Stimulated activated effector memory CD8-positive, alpha-beta T cell treated with anti-CD3 and anti-CD28 coated beads, Interleukin-12 subunit alpha, Interleukin-12 subunit beta, amount 100 ng/mL, for 72 hours (primary cell): ENCODE results near the gene KCNK7.
"Not testable (repeated sequence)": the region's sequence is repeated elsewhere in the genome, so short reads cannot be mapped to it uniquely, and the experiment has no call there.

ENCODE experiments used
- ATAC-seq: fragments of 150-1000 bp; cut with Tn5 transposase; 2 replicates; pipeline ENCODE4 v1.10.0; 2021
- DNase-seq, 2 donors: peaks; one replicate each; pipeline ENCODE4 v3.0.0; 2021 to 2022; ENCODE audit warnings: low spot score in 2 of 2
- H3K27ac Mint-ChIP-seq: one replicate; pipeline ENCODE4 v1.8.0; 2022; ENCODE audit warnings: mild to moderate bottlenecking, mixed read lengths
- H3K36me3 Mint-ChIP-seq: one replicate; pipeline ENCODE4 v1.8.0; 2022; ENCODE audit warnings: mild to moderate bottlenecking, mixed read lengths
- H3K4me1 Mint-ChIP-seq: one replicate; pipeline ENCODE4 v1.8.0; 2022; ENCODE audit warnings: mixed read lengths
- H3K4me3 Mint-ChIP-seq: one replicate; pipeline ENCODE4 v1.8.0; 2022; ENCODE audit warnings: mild to moderate bottlenecking, mixed read lengths
- H3K9me3 Mint-ChIP-seq: one replicate; pipeline ENCODE4 v1.8.0; 2022; ENCODE audit warnings: mixed read lengths

Gene KCNK7

DNA sequence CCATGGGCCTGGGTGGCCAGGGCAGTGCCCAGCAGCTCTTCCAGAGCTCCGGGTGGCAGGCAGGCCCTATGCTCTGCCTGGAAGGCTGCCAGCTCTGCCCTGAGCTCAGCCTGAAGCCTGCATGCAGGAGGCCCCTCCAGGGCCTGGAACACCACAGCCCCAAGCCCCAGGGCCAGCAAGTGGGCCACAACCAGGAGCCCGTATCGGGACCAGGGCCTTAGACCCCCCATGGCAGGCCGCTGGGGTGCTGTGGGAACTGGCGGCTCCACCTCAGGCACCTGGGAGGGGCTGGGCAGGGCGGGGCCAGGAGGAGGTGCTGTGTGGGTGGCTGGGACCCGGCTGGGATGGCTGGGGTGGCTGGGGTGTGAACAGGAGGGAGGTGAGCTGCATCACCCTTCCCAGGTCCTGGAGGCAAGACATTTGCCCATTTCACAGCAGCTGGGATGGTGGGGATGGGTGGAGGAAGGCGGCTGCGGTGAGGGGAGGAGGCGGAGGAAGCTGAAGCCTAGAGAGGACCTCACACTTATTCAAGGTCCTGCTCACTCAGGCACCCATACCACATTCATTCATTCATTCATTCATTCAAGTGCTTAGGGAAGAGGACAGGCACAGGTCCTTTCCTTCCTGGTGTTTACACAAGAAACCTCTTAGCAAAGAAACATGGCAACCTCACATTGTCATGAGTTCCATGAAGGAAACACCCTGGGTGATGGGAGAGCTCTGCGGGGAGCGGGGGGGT is at the start of gene KCNK7:
Gene KCNK7, minus strand, starts transcription at position 258 of the 739 bp plus-strand sequence. Its CDS starts 28 bp downstream, at position 230.
- peak within 1 kb of the TSS; percentile 82 for H3K27ac Mint-ChIP-seq
- no peaks in the 10 kb centered on the region for H3K9me3 Mint-ChIP-seq
- no peak within 1 kb of the TSS for H3K4me3 Mint-ChIP-seq
- ATAC-seq: peak; percentile 11
- H3K36me3 Mint-ChIP-seq: peaks cover 89% of the 10 kb centered on the region
- peaks cover 31% of the 10 kb centered on the region for H3K4me1 Mint-ChIP-seq
- DNase-seq: no peak

- Mint-ChIP-seq H3K4me3 (no peak overlapping the region), H3K9me3 (no peaks in the 10 kb centered on the region), H3K4me1 (peaks cover 37% of the 10 kb centered on the region), H3K36me3 (peaks cover 85% of the 10 kb centered on the region), H3K27ac (peak overlapping the region; percentile 90)
- ATAC-seq (no peak), DNase-seq (no peak)
Measured at GRCh38 chr11:65644837-65645236, 49.2 kb upstream of the KCNK7 start.

DNA sequence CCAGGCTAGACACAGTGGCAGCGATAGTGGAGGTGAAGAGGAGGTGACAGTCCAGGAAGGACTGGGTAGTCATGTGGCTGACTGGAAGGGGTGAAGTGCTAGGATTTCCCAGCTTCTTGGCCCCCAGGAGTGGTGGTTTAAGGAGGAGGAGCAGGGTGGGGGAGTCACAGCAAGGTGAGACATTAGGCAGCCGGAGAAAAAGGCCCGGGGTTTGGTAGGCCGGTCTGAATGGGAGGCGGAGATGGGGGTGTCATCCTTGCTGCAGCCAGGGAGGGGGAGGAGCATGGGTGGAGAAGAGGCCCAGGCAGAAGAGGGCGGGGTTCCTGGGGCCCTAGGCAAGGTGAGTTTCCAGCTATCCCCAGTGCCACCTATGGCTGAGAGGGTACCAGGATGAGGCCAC is 48.4 kb upstream of the KCNK7 start:
- no peak overlapping the region for H3K4me3 Mint-ChIP-seq
- DNase-seq: no peak
- peak overlapping the region; percentile 90 for H3K27ac Mint-ChIP-seq

DNA sequence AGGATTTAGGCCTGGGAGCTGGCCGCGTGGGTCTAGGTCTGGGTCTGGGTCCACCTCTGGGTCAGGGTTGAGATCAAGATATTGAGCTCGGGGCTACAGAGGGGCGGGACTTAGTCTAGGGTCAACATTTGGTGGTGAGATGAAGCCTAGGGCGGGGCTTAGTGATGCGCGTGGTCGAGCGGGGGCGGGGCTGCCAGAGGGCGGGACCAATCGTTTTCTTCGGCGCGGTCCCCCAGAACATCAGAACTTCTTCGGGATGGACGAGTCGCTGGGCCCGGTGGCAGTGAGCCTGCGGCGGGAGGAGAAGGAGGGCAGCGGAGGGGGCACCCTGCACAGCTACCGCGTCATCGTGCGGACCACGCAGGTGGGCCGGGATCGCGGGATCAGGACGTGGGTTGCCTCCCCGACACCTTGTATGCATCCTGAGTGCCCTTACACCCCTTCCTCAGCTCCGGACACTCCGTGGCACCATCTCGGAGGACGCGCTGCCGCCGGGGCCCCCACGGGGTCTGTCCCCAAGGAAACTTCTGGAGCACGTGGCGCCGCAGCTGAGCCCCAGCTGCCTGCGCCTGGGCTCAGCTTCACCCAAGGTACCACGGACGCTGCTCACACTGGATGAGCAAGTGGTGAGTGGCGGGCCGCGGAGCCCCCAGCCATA is 46.5 kb upstream of the KCNK7 start:
- peaks cover 58% of the 10 kb centered on the region for H3K4me1 Mint-ChIP-seq
- DNase-seq: no peak
- no peaks in the 10 kb centered on the region for H3K9me3 Mint-ChIP-seq
- H3K36me3 Mint-ChIP-seq: peaks cover 78% of the 10 kb centered on the region
- H3K4me3 Mint-ChIP-seq: peak overlapping the region; percentile 94
- no peak for ATAC-seq
- H3K27ac Mint-ChIP-seq: peak overlapping the region; percentile 96

More for the DNA sequence above, 48.4 kb upstream of the KCNK7 start:
- Mint-ChIP-seq H3K4me1 (peaks cover 46% of the 10 kb centered on the region), H3K36me3 (peaks cover 79% of the 10 kb centered on the region), H3K9me3 (no peaks in the 10 kb centered on the region)
- no peak for ATAC-seq

GRCh38 chr11:65641297-65642013 is 45.9 kb upstream of the KCNK7 start:
- ATAC-seq: no peak
- H3K9me3 Mint-ChIP-seq: no peaks in the 10 kb centered on the region
- peaks cover 62% of the 10 kb centered on the region for H3K4me1 Mint-ChIP-seq
- peak overlapping the region; percentile 96 for H3K27ac Mint-ChIP-seq
- no peak for DNase-seq
- peak overlapping the region; percentile 94 for H3K4me3 Mint-ChIP-seq
- peaks cover 84% of the 10 kb centered on the region for H3K36me3 Mint-ChIP-seq

DNA sequence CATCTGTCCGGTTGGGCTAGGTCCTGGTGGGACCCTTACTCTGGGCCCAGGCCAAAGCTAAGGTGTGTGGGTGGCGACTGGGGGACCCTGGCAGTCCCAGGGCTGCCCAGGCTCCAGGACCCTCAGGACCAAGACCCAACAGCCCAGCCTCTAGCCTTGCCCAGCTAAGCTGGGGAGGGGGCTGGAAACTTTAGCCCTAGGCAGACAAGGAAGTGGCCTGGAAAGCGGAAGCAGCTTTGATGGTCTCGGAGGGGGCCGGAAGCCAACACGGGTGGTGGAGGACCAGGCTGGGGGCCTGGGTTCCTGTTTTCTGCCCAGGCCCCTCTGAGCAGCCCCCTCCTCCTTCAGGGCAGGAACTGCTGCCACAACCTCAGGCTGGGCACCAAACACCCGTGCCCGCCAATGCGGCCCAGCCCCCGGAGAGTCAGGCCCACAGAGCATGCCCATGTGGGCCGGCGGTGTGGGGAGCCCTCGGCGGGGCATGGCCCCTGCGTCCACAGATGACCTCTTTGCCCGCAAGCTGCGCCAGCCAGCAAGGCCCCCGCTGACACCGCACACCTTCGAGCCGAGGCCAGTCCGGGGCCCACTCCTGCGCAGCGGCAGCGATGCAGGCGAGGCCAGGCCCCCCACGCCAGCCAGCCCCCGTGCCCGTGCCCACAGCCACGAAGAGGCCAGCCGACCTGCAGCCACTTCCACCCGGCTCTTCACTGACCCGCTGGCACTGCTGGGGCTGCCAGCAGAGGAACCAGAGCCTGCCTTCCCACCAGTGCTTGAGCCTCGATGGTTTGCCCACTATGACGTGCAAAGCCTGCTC is 45.1 kb upstream of the KCNK7 start:
- Mint-ChIP-seq H3K27ac (peak overlapping the region; percentile 96), H3K4me1 (peaks cover 62% of the 10 kb centered on the region), H3K36me3 (peaks cover 79% of the 10 kb centered on the region), H3K9me3 (no peaks in the 10 kb centered on the region), H3K4me3 (peak overlapping the region; percentile 94)
- ATAC-seq (peak; percentile 5), DNase-seq (no peak)

GRCh38 chr11:65639623-65640482 is 44.3 kb upstream of the KCNK7 start:
- H3K27ac Mint-ChIP-seq: peak overlapping the region; percentile 96
- peaks cover 79% of the 10 kb centered on the region for H3K36me3 Mint-ChIP-seq
- H3K4me1 Mint-ChIP-seq: peaks cover 67% of the 10 kb centered on the region
- H3K4me3 Mint-ChIP-seq: peak overlapping the region; percentile 94
- no peaks in the 10 kb centered on the region for H3K9me3 Mint-ChIP-seq
- DNase-seq: peak in 1 of 2 donors; percentile 70
- peak; percentile 27 for ATAC-seq

GRCh38 chr11:65639228-65639597 is 43.6 kb upstream of the KCNK7 start:
- Mint-ChIP-seq H3K4me1 (peaks cover 67% of the 10 kb centered on the region), H3K4me3 (peak overlapping the region; percentile 94), H3K27ac (peak overlapping the region; percentile 96), H3K36me3 (peaks cover 79% of the 10 kb centered on the region)
- DNase-seq, H3K9me3 Mint-ChIP-seq, ATAC-seq: not testable (repeated sequence)

DNA sequence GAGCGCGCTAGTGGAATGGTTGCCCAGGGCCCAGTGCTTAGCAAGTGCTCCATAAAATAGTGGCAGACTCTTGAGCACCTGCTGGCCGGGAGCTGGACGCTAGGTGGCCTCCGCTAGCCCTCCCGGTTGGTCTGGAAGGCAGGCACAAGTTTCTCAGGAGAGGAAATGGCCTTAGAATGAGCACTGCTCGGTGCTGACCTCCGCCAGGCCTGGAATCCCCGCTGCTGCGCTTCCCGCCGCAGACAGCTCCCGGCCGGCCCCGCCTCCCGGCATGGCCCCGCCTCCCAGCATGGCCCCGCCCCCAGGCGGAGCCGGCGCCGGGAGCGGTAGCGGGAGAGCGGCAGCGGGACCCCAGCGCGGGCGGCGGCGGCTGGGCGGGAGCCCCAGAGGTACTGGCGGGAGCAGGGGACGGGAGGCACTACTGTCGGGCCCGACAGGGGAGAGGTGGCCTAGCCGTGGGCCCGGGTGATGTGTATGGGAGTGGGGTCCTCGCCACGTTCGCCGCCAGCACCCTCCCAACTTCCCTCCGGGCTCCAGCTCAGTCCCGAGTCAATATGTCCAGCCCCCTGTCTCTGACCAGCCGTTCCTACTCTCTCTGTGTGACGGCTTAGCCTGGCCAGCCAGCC is 42.3 kb upstream of the KCNK7 start, which contains the start of gene SIPA1:
Gene SIPA1, plus strand, starts transcription at position 308 of the 626 bp plus-strand sequence. CDS start 2,821 bp downstream, outside the sequence.
- H3K4me1 Mint-ChIP-seq: peaks cover 67% of the 10 kb centered on the region
- peak; percentile 65 for ATAC-seq
- H3K36me3 Mint-ChIP-seq: peaks cover 72% of the 10 kb centered on the region

GRCh38 chr11:65637032-65637557 is 41.5 kb upstream of the KCNK7 start:
- Mint-ChIP-seq H3K4me3 (peak overlapping the region; percentile 94), H3K4me1 (peaks cover 66% of the 10 kb centered on the region), H3K27ac (peak overlapping the region; percentile 96), H3K36me3 (peaks cover 64% of the 10 kb centered on the region), H3K9me3 (no peaks in the 10 kb centered on the region)
- DNase-seq (no peak), ATAC-seq (no peak)

More for the DNA sequence above, 42.3 kb upstream of the KCNK7 start, which contains the start of gene SIPA1:
- H3K27ac Mint-ChIP-seq: peak within 1 kb of the TSS; percentile 96
- H3K4me3 Mint-ChIP-seq: peak within 1 kb of the TSS; percentile 94
- peak; percentile 84 to 89 for DNase-seq
- no peaks in the 10 kb centered on the region for H3K9me3 Mint-ChIP-seq

- H3K9me3 Mint-ChIP-seq: no peaks in the 10 kb centered on the region
- peak overlapping the region; percentile 94 for H3K4me3 Mint-ChIP-seq
- DNase-seq (no peak), ATAC-seq (no peak)
- H3K4me1 Mint-ChIP-seq: peaks cover 64% of the 10 kb centered on the region
- H3K36me3 Mint-ChIP-seq: peaks cover 64% of the 10 kb centered on the region
- peak overlapping the region; percentile 96 for H3K27ac Mint-ChIP-seq
Measured at GRCh38 chr11:65636108-65637031, 40.8 kb upstream of the KCNK7 start.

GRCh38 chr11:65634905-65635731 is 39.5 kb upstream of the KCNK7 start:
- H3K4me1 Mint-ChIP-seq: peaks cover 55% of the 10 kb centered on the region
- DNase-seq (no peak), ATAC-seq (no peak)
- H3K4me3 Mint-ChIP-seq: no peak overlapping the region
- peaks cover 68% of the 10 kb centered on the region for H3K36me3 Mint-ChIP-seq
- H3K27ac Mint-ChIP-seq: peak overlapping the region; percentile 94
- no peaks in the 10 kb centered on the region for H3K9me3 Mint-ChIP-seq
